DMS53 (cell line): Measurements from ENCODE around the gene ASNS.
"Not testable (repeated sequence)": the region's sequence is repeated elsewhere in the genome, so short reads cannot be mapped to it uniquely, and the experiment has no call there.

Experiments used
- DNase-seq: peaks from one replicate; lab custom pipeline; 2025; lab: John Stamatoyannopoulos, UW

ASNS gene

GRCh38 chr7:97872025-97872669 lies at the start of gene ASNS:
ASNS (minus strand) TSS chr7:97872408; CDS start chr7:97869156, 3,252 bp downstream.
- DNase-seq, result peak; percentile 99

GRCh38 chr7:97921254-97921653 lies 49.0 kb upstream of the ASNS start:
- DNase-seq, result not testable (repeated sequence)

GRCh38 chr7:97915267-97915666 lies 43.1 kb upstream of the ASNS start:
- DNase-seq, result not testable (repeated sequence)

- DNase-seq, result not testable (repeated sequence)
These were observed 40.1 kb upstream of the ASNS start for GRCh38 chr7:97912294-97912693.

GRCh38 chr7:97896893-97897292 lies 24.7 kb upstream of the ASNS start:
- DNase-seq, result not testable (repeated sequence)

GRCh38 chr7:97891721-97892120 lies 19.5 kb upstream of the ASNS start:
- not testable (repeated sequence) for DNase-seq

GRCh38 chr7:97879527-97879926 lies 7.3 kb upstream of the ASNS start:
- not testable (repeated sequence) for DNase-seq

GRCh38 chr7:97874894-97875293 lies 2.7 kb upstream of the ASNS start:
- DNase-seq, result not testable (repeated sequence)

GRCh38 chr7:97873606-97874005 lies 1.4 kb upstream of the ASNS start:
- no peak for DNase-seq

- DNase-seq, result peak; percentile 84
These were observed 566 bp downstream of the ASNS start for GRCh38 chr7:97871659-97872024.

GRCh38 chr7:97868788-97869187 lies 3.4 kb downstream of the ASNS start:
- DNase-seq, result no peak

GRCh38 chr7:97868314-97868713 lies 3.9 kb downstream of the ASNS start:
- DNase-seq, result no peak

- peak; percentile 61 for DNase-seq
These were observed 7.1 kb downstream of the ASNS start for GRCh38 chr7:97865104-97865503.

- no peak for DNase-seq
These were observed 12.5 kb downstream of the ASNS start for GRCh38 chr7:97859606-97860204.

- DNase-seq, result no peak
These were observed 14.0 kb downstream of the ASNS start for GRCh38 chr7:97858221-97858620.

GRCh38 chr7:97857544-97857943 lies 14.7 kb downstream of the ASNS start:
- DNase-seq, result no peak

GRCh38 chr7:97851683-97852082 lies 20.5 kb downstream of the ASNS start:
- DNase-seq, result no peak

GRCh38 chr7:97850262-97851031 lies 21.8 kb downstream of the ASNS start:
- not testable (repeated sequence) for DNase-seq

- DNase-seq, result no peak
These were observed 24.4 kb downstream of the ASNS start for GRCh38 chr7:97847791-97848190.

- no peak for DNase-seq
These were observed 25.3 kb downstream of the ASNS start for GRCh38 chr7:97846945-97847344.

GRCh38 chr7:97845622-97846203 lies 26.5 kb downstream of the ASNS start:
- DNase-seq, result peak; percentile 67

- peak; percentile 49 for DNase-seq
These were observed 28.2 kb downstream of the ASNS start for GRCh38 chr7:97844036-97844435.
